Activated naive CD8-positive, alpha-beta T cell (primary cell): ENCODE measurements around the gene GPATCH2.

ENCODE experiments used
- H3K27ac Mint-ChIP-seq: one replicate; pipeline ENCODE4 v1.8.0; 2021; ENCODE audit warnings: mixed read lengths
- H3K27me3 Mint-ChIP-seq: one replicate; pipeline ENCODE4 v1.8.0; 2021; ENCODE audit warnings: mixed read lengths
- H3K36me3 Mint-ChIP-seq: one replicate; pipeline ENCODE4 v1.8.0; 2021; ENCODE audit warnings: mixed read lengths
- H3K4me1 Mint-ChIP-seq: one replicate; pipeline ENCODE4 v1.8.0; 2021; ENCODE audit warnings: low read depth, mixed read lengths
- H3K4me3 Mint-ChIP-seq: one replicate; pipeline ENCODE4 v1.8.0; 2021; ENCODE audit warnings: mild to moderate bottlenecking, mixed read lengths
- H3K9me3 Mint-ChIP-seq: one replicate; pipeline ENCODE4 v1.8.0; 2021; ENCODE audit warnings: low read depth, mixed read lengths

Gene GPATCH2

GRCh38 chr1:217630711-217631591, at the start of gene GPATCH2, which contains the start of gene SPATA17:
Gene GPATCH2 (minus strand): TSS chr1:217631090. CDS start chr1:217630971, 119 bp downstream.
Gene SPATA17 (plus strand): TSS chr1:217631344. CDS start chr1:217631379, 35 bp downstream.
- Mint-ChIP-seq H3K4me1 (peaks cover 46% of the 10 kb centered on the region), H3K9me3 (no peaks in the 10 kb centered on the region), H3K27ac (peak within 1 kb of the TSS; percentile 100), H3K36me3 (no peaks in the 10 kb centered on the region), H3K4me3 (peak within 1 kb of the TSS; percentile 97), H3K27me3 (peaks cover 1% of the 10 kb centered on the region)

GRCh38 chr1:217674028-217674729, 43.3 kb upstream of the GPATCH2 start:
- peaks cover 7% of the 10 kb centered on the region for H3K27me3 Mint-ChIP-seq
- no peak overlapping the region for H3K4me3 Mint-ChIP-seq
- H3K27ac Mint-ChIP-seq, result no peak overlapping the region

GRCh38 chr1:217673387-217673786, 42.5 kb upstream of the GPATCH2 start:
- Mint-ChIP-seq H3K4me1 (no peaks in the 10 kb centered on the region), H3K4me3 (no peak overlapping the region), H3K27me3 (peaks cover 6% of the 10 kb centered on the region), H3K9me3 (no peaks in the 10 kb centered on the region), H3K36me3 (no peaks in the 10 kb centered on the region), H3K27ac (no peak overlapping the region)

More at GRCh38 chr1:217674028-217674729, 43.3 kb upstream of the GPATCH2 start:
- Mint-ChIP-seq H3K36me3 (no peaks in the 10 kb centered on the region), H3K4me1 (no peaks in the 10 kb centered on the region), H3K9me3 (no peaks in the 10 kb centered on the region)

DNA sequence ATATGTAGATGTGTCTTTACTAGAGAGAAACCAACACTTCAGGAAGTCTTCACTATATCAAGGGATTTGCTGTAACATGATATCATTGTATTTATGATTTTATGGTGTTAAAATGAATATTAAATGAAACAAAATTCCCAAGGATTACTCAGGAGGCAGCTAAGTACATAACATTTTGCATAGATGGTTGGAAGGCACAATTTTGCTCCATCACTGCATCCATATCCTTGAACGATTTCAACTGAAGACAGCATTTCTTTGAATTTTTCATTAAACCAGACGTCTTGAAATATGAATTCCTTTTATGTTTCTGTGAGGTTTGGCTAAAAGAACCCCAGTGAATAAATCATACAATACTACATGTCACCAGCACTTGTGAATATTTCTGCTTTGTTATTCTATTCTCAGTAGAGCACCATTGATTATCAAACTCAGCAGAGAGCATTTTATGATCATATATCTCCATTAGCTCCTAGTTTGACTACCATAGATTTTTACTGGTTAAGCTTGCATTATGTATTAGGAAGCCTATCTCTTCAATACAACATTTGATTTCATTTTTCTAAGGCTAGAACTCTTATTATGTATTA, 37.6 kb upstream of the GPATCH2 start:
- Mint-ChIP-seq H3K4me1 (no peaks in the 10 kb centered on the region), H3K27ac (no peak overlapping the region), H3K9me3 (no peaks in the 10 kb centered on the region), H3K36me3 (no peaks in the 10 kb centered on the region), H3K4me3 (no peak overlapping the region), H3K27me3 (peaks cover 6% of the 10 kb centered on the region)

- Mint-ChIP-seq H3K4me1 (no peaks in the 10 kb centered on the region), H3K27ac (no peak overlapping the region), H3K9me3 (no peaks in the 10 kb centered on the region), H3K27me3 (no peaks in the 10 kb centered on the region), H3K36me3 (no peaks in the 10 kb centered on the region), H3K4me3 (no peak overlapping the region)
Observed at GRCh38 chr1:217661407-217661806, 30.5 kb upstream of the GPATCH2 start.

- Mint-ChIP-seq H3K9me3 (no peaks in the 10 kb centered on the region), H3K4me3 (no peak overlapping the region), H3K4me1 (no peaks in the 10 kb centered on the region), H3K36me3 (no peaks in the 10 kb centered on the region), H3K27me3 (no peaks in the 10 kb centered on the region), H3K27ac (no peak overlapping the region)
Observed at GRCh38 chr1:217660353-217661062, 29.6 kb upstream of the GPATCH2 start.

DNA sequence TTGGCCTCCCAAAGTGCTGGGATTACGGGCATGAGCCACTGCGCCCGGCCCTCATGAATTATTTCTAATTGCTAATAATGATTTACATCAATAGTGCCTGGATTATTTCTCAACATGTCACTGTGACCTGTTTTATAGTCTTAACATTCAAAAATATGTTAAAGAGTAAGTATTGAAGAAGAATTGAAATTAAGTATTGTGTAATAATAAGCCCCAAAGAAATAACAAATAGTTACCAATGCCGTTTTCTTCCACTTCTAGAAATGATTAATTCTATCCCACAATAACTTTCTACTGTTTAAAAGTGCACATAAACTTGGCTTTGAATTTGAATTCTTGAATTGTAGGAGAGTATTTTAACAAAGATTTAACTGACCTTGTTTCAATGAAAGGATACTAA, 19.8 kb upstream of the GPATCH2 start:
- Mint-ChIP-seq H3K4me3 (no peak overlapping the region), H3K9me3 (no peaks in the 10 kb centered on the region), H3K27ac (no peak overlapping the region), H3K4me1 (no peaks in the 10 kb centered on the region), H3K27me3 (peaks cover 1% of the 10 kb centered on the region), H3K36me3 (no peaks in the 10 kb centered on the region)

DNA sequence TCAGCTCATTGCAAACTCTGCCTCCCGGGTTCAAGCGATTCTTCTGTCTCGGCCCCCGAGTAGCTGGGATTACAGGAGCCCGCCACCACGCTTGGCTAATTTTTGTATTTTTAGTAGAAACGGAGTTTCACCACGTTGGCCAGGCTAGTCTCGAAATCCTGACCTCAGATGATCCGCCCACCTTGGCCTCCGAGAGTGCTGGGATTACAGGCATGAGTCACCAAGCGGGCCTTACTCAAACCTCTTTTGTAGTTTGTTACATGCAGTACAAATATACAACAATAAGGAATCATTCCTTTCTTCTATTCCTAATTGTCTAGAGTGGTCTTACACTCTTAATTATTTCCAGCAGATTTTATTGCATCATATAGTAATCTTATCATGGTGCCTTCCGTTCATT, 16.9 kb upstream of the GPATCH2 start:
- Mint-ChIP-seq H3K27me3 (peaks cover 6% of the 10 kb centered on the region), H3K36me3 (no peaks in the 10 kb centered on the region), H3K9me3 (no peaks in the 10 kb centered on the region), H3K27ac (no peak overlapping the region), H3K4me3 (no peak overlapping the region), H3K4me1 (no peaks in the 10 kb centered on the region)

DNA sequence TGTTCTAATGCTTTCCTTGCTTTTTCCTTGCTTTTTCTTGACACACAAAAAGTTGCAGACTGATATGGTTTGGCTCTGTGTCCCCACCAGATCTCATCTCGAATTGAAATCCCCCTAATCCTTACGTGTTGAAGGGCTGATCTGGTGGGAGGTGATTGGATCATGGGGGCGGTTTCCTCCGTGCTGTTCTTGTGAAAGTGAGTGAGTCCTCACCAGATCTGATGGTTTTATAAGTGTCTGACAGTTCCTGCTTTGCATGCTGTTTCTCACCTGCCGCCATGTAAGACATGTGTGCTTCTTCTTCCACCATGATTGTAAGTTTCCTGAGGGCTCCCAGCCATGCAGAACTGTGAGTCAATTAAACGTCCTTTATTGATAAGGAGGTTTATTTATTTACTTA, 11.6 kb upstream of the GPATCH2 start:
- Mint-ChIP-seq H3K9me3 (peaks cover 6% of the 10 kb centered on the region), H3K27ac (no peak overlapping the region), H3K4me1 (no peaks in the 10 kb centered on the region), H3K4me3 (no peak overlapping the region), H3K27me3 (peaks cover 20% of the 10 kb centered on the region), H3K36me3 (peaks cover 2% of the 10 kb centered on the region)

GRCh38 chr1:217627431-217627830, 3.5 kb downstream of the GPATCH2 start:
- Mint-ChIP-seq H3K27ac (no peak overlapping the region), H3K4me1 (peaks cover 59% of the 10 kb centered on the region)

DNA sequence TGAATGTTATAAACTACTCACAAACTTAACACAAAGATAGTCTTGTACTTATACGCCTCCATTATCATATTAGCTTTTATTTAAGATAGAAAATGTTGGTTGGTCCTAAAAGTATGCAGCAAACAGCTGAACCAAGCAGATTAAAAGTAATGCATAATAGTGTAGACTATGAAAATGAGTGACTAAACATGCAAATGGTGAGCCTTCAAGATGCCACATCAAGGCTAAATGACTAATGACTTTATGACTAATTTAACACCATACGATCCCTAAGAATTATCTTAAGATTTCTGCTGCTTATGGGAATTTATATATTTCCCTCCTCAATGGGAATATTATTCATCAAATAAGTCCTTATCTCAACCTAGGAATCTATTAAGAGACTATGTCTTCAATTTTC, 4.6 kb downstream of the GPATCH2 start:
- H3K36me3 Mint-ChIP-seq, result peaks cover 2% of the 10 kb centered on the region
- H3K9me3 Mint-ChIP-seq, result no peaks in the 10 kb centered on the region
- peaks cover 64% of the 10 kb centered on the region for H3K4me1 Mint-ChIP-seq
- no peak overlapping the region for H3K27ac Mint-ChIP-seq
- peak overlapping the region; percentile 47 for H3K4me3 Mint-ChIP-seq
- no peaks in the 10 kb centered on the region for H3K27me3 Mint-ChIP-seq

More at GRCh38 chr1:217627431-217627830, 3.5 kb downstream of the GPATCH2 start:
- H3K4me3 Mint-ChIP-seq, result no peak overlapping the region
- no peaks in the 10 kb centered on the region for H3K9me3 Mint-ChIP-seq
- H3K27me3 Mint-ChIP-seq, result no peaks in the 10 kb centered on the region
- peaks cover 2% of the 10 kb centered on the region for H3K36me3 Mint-ChIP-seq

DNA sequence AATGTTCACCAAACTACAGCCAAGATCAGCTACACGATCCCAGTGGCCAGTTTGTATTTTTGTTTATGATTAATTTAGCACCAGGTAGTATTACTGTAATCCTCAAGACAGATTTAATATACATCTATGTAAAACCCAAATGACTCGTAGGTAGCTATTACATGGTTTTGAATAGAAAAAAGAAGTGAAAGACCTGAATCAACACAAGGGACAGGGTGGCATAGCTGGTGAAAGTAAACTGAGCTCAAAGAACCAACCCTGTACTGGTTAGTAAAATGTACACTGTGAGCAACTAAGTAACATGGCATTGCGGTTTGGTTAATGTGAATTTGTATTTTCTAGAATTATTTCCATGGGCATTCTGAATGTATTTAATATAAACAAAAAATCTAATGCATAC, 8.8 kb downstream of the GPATCH2 start:
- H3K27me3 Mint-ChIP-seq, result no peaks in the 10 kb centered on the region
- peaks cover 52% of the 10 kb centered on the region for H3K4me1 Mint-ChIP-seq
- H3K4me3 Mint-ChIP-seq, result no peak overlapping the region
- no peaks in the 10 kb centered on the region for H3K9me3 Mint-ChIP-seq
- no peak overlapping the region for H3K27ac Mint-ChIP-seq
- peaks cover 21% of the 10 kb centered on the region for H3K36me3 Mint-ChIP-seq

DNA sequence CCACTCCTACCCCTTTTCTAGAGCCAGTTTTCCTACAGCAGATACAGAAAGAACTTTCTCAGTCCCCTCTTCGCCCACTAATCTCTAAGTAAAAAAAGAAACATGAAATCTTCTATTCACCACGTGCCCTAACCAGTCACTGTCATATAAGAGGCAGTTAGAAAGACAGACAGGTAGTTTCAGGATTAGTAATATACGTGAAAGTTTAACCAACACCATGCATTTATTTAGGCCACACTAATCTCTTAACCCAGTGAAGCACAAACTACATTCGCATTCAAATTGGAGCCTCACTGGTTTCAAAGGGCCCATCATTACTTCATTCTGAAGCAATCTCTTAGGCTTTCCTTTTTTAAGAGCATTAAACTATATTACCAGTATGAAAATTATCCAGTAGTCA, 10.1 kb downstream of the GPATCH2 start:
- no peaks in the 10 kb centered on the region for H3K27me3 Mint-ChIP-seq
- peaks cover 28% of the 10 kb centered on the region for H3K36me3 Mint-ChIP-seq
- H3K9me3 Mint-ChIP-seq, result no peaks in the 10 kb centered on the region
- no peak overlapping the region for H3K4me3 Mint-ChIP-seq
- H3K4me1 Mint-ChIP-seq, result peaks cover 43% of the 10 kb centered on the region
- no peak overlapping the region for H3K27ac Mint-ChIP-seq

GRCh38 chr1:217617126-217617525, 13.8 kb downstream of the GPATCH2 start:
- no peaks in the 10 kb centered on the region for H3K27me3 Mint-ChIP-seq
- no peak overlapping the region for H3K27ac Mint-ChIP-seq
- H3K4me1 Mint-ChIP-seq, result peaks cover 35% of the 10 kb centered on the region
- H3K4me3 Mint-ChIP-seq, result no peak overlapping the region
- peaks cover 33% of the 10 kb centered on the region for H3K36me3 Mint-ChIP-seq
- no peaks in the 10 kb centered on the region for H3K9me3 Mint-ChIP-seq
